ENCODE results near the gene ADCYAP1R1.

GRCh38 chr7:31083210-31083786 is 31.2 kb downstream of the ADCYAP1R1 start:
- no peak for TF ChIP-seq YY1 (IDR thresholded peaks at IDR 0.05; ENCODE audit: insufficient read depth, insufficient read length)
- no peak for TF ChIP-seq ZNF274 (IDR thresholded peaks at IDR 0.05; ENCODE audit: low read depth, low read length)
